ENCODE measurements around the gene ZNF416.

Gene ZNF416

DNA sequence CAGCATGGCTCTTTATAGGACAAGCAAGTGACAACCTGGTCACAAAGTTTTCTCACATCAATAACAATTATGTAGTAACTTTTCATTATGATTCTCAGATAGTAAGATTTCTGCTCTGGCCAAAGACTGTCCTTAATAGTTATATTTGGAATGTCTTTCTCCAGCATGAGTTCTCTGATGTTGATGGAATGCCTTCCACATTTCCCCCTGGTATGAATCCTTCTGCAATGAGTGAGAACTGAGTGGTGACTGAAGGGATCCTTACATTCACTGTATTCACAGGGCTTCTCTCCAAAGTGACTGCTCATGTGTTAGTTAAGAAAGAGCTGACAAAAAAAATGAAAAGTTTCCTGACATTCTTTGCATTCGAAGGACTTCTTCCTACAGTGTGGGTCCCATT is 32.2 kb downstream of the ZNF416 start:
- peaks cover 37% of the 10 kb centered on the region for H3K9me3 Mint-ChIP-seq
- H3K27me3 Mint-ChIP-seq, result no peaks in the 10 kb centered on the region
- H3K4me1 Mint-ChIP-seq, result no peaks in the 10 kb centered on the region
- no peak overlapping the region for H3K4me3 Mint-ChIP-seq
- ATAC-seq (replicated peaks; ENCODE audit: extremely low read depth, poor library complexity, severe bottlenecking), result no peak
- H3K36me3 Mint-ChIP-seq (ENCODE audit: insufficient read depth), result peaks cover 17% of the 10 kb centered on the region
- H3K27ac Mint-ChIP-seq (ENCODE audit: low read depth), result no peak overlapping the region
- no peak for DNase-seq (ENCODE audit: low spot score in 2 of 2)

DNA sequence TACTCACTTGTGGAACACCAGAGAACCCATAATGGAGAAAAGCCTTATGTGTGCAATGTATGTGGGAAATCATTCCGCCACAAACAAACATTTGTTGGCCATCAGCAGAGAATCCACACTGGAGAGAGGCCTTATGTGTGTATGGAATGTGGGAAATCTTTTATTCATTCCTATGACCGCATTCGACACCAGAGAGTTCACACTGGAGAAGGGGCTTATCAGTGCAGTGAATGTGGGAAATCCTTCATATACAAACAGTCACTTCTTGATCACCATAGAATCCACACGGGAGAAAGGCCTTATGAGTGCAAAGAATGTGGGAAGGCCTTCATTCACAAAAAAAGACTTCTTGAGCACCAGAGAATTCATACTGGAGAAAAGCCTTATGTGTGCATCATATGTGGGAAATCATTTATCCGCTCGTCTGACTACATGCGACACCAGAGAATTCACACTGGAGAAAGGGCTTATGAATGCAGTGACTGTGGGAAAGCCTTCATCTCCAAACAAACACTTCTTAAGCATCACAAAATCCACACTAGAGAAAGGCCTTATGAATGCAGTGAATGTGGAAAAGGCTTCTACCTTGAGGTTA is 40.7 kb downstream of the ZNF416 start:
- peaks cover 8% of the 10 kb centered on the region for H3K4me1 Mint-ChIP-seq
- no peak overlapping the region for H3K27ac Mint-ChIP-seq (ENCODE audit: low read depth)
- peaks cover 28% of the 10 kb centered on the region for H3K36me3 Mint-ChIP-seq (ENCODE audit: insufficient read depth)
- H3K9me3 Mint-ChIP-seq, result peaks cover 48% of the 10 kb centered on the region
- H3K27me3 Mint-ChIP-seq, result no peaks in the 10 kb centered on the region
- H3K4me3 Mint-ChIP-seq, result no peak overlapping the region
- DNase-seq (ENCODE audit: low spot score in 2 of 2) (no peak), ATAC-seq (replicated peaks; ENCODE audit: extremely low read depth, poor library complexity, severe bottlenecking) (no peak)

GRCh38 chr19:57527136-57527881 is 51.4 kb downstream of the ZNF416 start, which contains the start of gene ZNF549:
TSS of gene ZNF549 (plus strand) at chr19:57527356. CDS start at chr19:57527574, 218 bp downstream.
- DNase-seq (ENCODE audit: low spot score in 2 of 2), result peak; percentile 64 to 83
- Mint-ChIP-seq H3K9me3 (peaks cover 27% of the 10 kb centered on the region), H3K27me3 (no peaks in the 10 kb centered on the region), H3K27ac (ENCODE audit: low read depth) (peak within 1 kb of the TSS; percentile 98), H3K4me3 (peak within 1 kb of the TSS; percentile 99), H3K4me1 (peaks cover 27% of the 10 kb centered on the region), H3K36me3 (ENCODE audit: insufficient read depth) (peaks cover 19% of the 10 kb centered on the region)
- ATAC-seq (replicated peaks; ENCODE audit: extremely low read depth, poor library complexity, severe bottlenecking), result peak; percentile 100

Measured in central memory CD8-positive, alpha-beta T cell (primary cell).